CD4-positive, alpha-beta T cell treated with Interleukin-12 subunit alpha and Interleukin-12 subunit beta, for 1 hour (primary cell): ENCODE measurements around the gene ADGRA1.
"Not testable (repeated sequence)": the region's sequence is repeated elsewhere in the genome, so short reads cannot be mapped to it uniquely, and the experiment has no call there.

Source experiments
- DNase-seq: peaks from one replicate; pipeline ENCODE4 v3.0.0-alpha.2; 2020

ADGRA1 gene, protein sequence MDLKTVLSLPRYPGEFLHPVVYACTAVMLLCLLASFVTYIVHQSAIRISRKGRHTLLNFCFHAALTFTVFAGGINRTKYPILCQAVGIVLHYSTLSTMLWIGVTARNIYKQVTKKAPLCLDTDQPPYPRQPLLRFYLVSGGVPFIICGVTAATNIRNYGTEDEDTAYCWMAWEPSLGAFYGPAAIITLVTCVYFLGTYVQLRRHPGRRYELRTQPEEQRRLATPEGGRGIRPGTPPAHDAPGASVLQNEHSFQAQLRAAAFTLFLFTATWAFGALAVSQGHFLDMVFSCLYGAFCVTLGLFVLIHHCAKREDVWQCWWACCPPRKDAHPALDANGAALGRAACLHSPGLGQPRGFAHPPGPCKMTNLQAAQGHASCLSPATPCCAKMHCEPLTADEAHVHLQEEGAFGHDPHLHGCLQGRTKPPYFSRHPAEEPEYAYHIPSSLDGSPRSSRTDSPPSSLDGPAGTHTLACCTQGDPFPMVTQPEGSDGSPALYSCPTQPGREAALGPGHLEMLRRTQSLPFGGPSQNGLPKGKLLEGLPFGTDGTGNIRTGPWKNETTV

DNA sequence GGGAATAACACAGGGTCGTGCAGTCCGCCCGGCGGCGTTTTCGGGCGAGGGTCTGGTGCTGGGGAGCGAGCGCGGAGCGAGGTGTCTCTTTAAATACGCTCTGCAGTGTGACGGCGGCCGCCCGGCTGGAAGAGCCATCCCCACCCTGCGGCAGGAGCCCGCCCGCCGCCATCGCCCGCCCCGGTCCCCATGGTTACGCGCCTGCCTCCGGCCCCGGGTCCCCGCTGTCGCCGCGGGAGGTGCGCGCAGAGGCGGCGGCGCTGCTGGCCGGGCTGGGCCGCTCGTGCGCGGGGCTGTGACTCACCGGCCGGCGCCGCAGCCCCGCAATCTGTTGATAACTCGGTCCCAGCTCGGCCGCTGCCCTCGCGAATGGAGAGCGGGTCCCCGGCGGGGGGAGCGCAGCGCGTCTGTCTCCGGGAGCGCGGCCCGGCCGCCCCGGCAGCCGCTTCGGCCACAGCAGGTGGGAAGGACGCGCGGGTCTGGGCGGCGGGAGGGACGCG, at the start of gene ADGRA1:
Gene ADGRA1 (plus strand): TSS at position 246 of the 500 bp plus-strand sequence. CDS start 986 bp downstream, outside the sequence.
- no peak for DNase-seq

- DNase-seq = no peak
Observed at GRCh38 chr10:133038036-133038823, 49.5 kb upstream of the ADGRA1 start.

- DNase-seq = no peak
Observed at GRCh38 chr10:133039107-133039802, 48.5 kb upstream of the ADGRA1 start.

GRCh38 chr10:133039803-133040165, 47.9 kb upstream of the ADGRA1 start:
- DNase-seq = no peak

- DNase-seq = no peak
Observed at GRCh38 chr10:133040198-133040597, 47.5 kb upstream of the ADGRA1 start.

DNA sequence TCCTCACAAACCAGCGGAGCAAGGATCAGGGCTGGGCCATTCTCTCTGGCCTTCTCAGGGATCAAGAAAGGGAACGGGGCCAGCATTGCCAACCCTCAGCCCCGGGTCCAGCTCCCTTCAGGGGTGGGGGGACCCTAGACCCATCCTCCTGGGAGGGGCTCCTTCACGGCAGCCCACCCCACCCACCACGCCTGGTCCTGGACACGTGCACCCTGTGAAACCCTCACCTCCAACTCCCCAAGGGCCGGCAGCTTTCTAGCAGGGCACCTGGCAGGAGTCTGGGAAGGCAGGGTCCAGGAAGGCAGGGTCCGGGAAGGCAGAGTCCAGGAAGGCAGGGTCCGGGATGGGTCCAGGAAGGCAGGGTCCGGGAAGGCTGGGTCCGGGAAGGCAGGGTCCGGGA, 46.6 kb upstream of the ADGRA1 start:
- DNase-seq = no peak

DNA sequence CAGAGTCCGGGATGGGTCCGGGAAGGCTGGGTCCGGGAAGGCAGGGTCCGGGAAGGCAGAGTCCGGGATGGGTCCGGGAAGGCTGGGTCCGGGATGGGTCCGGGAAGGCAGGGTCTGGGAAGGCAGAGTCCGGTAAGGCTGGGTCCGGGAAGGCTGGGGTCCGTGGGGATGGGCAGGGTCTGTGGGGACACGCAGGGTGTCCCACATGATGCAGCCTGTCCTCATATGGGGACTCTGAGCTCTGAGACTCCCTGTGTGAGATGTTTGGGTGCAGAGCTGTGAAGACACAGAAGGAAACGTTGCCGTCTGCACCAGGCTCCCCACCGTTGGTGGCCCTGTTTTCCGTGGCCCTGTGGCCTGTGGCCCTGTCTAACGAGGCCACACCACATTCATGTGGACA, 45.7 kb upstream of the ADGRA1 start:
- no peak for DNase-seq

DNA sequence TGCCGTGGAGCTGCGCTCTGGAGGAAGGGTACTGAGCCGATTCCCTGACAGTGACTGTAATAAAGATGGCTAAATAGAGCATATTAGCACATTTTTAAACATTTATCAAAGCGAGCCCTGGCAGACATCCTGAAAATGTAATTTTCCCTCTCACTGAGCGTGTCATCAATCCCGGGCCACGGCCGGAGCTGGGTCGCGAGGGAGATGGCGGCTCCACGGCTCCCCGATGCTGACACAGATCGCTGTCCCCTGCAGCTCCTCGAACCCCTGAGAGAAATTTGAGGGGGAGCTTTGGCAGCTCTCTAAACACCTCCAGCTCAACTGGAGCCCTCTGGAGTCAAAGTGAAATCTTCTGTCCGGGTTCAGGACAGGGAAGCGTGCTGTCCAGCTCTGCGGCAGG, 44.9 kb upstream of the ADGRA1 start:
- DNase-seq = no peak

GRCh38 chr10:133043541-133044225, 44.0 kb upstream of the ADGRA1 start:
- DNase-seq = no peak

DNA sequence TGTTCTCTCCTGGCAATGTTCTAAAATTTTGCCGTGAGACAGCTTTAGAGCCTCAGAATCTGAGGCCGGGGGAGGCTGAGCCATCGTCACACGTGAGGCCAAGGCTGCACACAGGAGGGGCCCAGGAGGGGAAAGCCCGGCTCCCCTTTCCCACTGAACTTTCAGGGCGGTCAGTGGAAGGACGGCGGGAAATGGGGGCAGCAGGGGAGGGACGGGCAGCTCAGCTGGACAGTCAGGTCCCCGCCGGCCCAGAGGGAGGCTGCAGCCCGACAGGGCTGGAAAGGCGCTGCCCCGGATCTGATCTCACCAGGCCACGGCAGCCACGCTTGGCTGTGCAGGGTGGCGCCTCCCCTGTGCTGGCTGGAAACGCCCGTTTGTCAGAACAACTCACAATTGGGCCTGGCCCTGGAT, 43.3 kb upstream of the ADGRA1 start:
- DNase-seq = no peak

- no peak for DNase-seq
Observed at GRCh38 chr10:133045556-133046389, 42.0 kb upstream of the ADGRA1 start.

GRCh38 chr10:133046390-133046765, 41.3 kb upstream of the ADGRA1 start:
- no peak for DNase-seq

- DNase-seq = no peak
Observed at GRCh38 chr10:133047526-133048123, 40.1 kb upstream of the ADGRA1 start.

GRCh38 chr10:133048266-133048665, 39.5 kb upstream of the ADGRA1 start:
- DNase-seq = no peak

- no peak for DNase-seq
Observed at GRCh38 chr10:133048926-133049325, 38.8 kb upstream of the ADGRA1 start.

GRCh38 chr10:133049639-133050038, 38.1 kb upstream of the ADGRA1 start:
- DNase-seq = no peak

DNA sequence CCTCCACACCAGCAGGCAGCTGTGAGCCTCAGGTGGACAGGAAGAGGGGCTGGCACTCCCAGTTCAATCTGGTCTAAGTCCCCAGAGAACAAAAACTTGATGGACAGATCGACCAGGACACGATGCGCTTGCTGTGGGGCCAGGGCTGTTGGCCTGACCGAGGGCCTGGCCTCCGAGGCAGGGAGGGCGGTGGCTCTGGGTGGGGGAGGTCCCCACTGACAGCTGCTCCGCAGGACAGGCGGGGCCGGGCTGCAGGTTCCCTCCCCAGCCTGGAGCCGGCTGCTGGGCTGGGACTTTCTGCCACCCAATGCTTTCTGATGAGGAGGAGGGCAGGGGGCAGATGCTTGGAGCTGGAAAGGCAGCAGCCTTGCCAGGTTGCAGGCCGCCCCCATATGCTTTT, 37.4 kb upstream of the ADGRA1 start:
- no peak for DNase-seq

DNA sequence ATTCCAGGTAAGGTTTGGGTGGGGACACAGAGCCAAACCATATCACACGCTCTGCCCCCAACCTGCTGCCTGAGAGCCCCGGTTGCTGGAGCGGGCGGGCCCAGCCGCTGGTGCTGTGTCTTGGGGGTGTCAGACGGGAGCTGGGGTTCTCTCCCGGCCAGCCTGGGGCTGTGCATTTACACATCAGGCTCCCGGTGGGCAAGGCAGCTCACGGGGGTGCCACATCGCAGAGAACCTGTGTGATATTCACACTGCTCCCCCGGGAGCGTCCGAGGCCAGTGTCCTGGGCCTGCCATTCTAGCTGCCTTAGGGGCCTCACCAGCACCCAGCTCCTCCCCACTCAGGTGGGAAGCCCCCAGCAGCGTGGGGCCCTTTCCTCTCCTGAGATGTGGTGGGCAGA, 35.6 kb upstream of the ADGRA1 start:
- DNase-seq = no peak

DNA sequence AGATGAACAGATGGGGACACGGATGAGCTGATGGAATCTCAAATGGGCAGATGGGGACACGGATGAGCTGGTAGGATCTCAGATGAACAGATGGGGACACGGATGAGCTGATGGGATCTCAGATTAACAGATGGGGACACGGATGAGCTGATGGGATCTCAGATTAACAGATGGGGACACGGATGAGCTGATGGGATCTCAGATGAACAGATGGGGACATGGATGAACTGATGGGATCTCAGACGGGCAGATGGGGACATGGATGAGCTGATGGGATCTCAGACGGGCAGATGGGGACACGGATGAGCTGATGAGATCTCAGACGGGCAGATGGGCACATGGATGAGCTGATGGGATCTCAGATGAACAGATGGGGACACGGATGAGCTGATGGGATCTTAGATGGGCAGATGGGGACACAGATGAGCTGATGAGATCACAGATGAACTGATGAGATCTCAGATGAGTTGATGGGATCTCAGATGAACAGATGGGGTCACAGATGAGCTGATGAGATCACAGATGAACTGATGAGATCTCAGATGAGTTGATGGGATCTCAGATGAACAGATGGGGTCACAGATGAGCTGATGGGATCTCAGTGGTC, 34.1 kb upstream of the ADGRA1 start:
- not testable (repeated sequence) for DNase-seq

DNA sequence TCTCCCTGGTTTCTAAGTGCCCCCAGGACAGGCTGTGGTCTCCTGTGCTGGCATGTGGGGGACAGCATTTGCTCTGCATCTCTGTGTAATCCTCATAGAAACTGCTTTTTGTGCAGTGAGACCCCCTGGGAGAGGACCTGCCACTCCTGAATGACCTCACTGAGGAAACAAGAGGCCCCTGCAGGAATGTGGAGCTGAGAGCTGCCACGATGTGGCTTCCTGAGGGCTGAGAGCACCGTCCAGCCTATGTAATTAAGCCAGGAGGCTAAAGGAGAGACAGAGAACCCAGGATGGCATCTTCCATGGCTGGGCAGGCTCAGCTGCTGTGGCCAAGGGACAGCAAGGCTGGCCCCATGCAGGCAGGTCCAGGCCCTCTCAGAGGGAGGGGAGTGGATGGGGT, 32.3 kb upstream of the ADGRA1 start:
- no peak for DNase-seq

DNA sequence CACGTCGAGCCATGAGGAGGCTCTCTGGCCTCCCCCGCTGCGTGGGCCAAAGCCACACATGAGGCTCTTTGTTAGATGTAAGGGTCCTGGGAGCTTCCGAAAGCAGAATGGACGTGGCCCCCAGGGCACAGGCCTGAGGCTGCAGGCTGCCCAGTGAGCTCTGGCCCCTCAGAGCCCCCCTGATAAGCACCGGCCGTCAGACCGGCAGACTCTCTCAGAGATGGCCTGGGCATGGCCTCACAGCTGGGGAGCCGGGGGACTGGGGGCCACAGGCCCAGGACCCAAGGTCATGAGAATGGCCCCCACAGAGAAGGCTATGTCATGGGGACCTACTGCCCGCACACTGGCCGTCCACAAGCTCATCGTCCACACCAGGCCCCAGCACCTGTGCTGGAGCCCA, 31.7 kb upstream of the ADGRA1 start:
- no peak for DNase-seq
